ENCODE measurements around the gene CCNI2.

CCNI2 gene

GRCh38 chr5:132780577-132780976 lies 33.4 kb downstream of the CCNI2 start:
- no peak for TF ChIP-seq CTCF (IDR thresholded peaks at IDR 0.05; ENCODE audit: insufficient read depth, low read depth, low read length, missing control alignments)
- DNase-seq (ENCODE audit: low read depth), result no peak
- no peak overlapping the region for H3K4me3 ChIP-seq (ENCODE audit: low read depth, low read length)

- H3K4me3 ChIP-seq (ENCODE audit: low read depth, low read length), result no peak overlapping the region
- no peak for TF ChIP-seq CTCF (IDR thresholded peaks at IDR 0.05; ENCODE audit: insufficient read depth, low read depth, low read length, missing control alignments)
- no peak for DNase-seq (ENCODE audit: low read depth)
Measured at GRCh38 chr5:132781029-132781428, 33.8 kb downstream of the CCNI2 start.

GRCh38 chr5:132782101-132782500 lies 34.9 kb downstream of the CCNI2 start:
- no peak for TF ChIP-seq CTCF (IDR thresholded peaks at IDR 0.05; ENCODE audit: insufficient read depth, low read depth, low read length, missing control alignments)
- H3K4me3 ChIP-seq (ENCODE audit: low read depth, low read length), result no peak overlapping the region
- no peak for DNase-seq (ENCODE audit: low read depth)

- TF ChIP-seq CTCF (IDR thresholded peaks at IDR 0.05; ENCODE audit: insufficient read depth, low read depth, low read length, missing control alignments), result no peak
- H3K4me3 ChIP-seq (ENCODE audit: low read depth, low read length), result no peak overlapping the region
- DNase-seq (ENCODE audit: low read depth), result peak; percentile 22
Measured at GRCh38 chr5:132785365-132785764, 38.1 kb downstream of the CCNI2 start.

GRCh38 chr5:132785864-132786263 lies 38.6 kb downstream of the CCNI2 start:
- no peak for TF ChIP-seq CTCF (IDR thresholded peaks at IDR 0.05; ENCODE audit: insufficient read depth, low read depth, low read length, missing control alignments)
- no peak for DNase-seq (ENCODE audit: low read depth)

GRCh38 chr5:132787076-132787475 lies 39.9 kb downstream of the CCNI2 start:
- no peak for TF ChIP-seq CTCF (IDR thresholded peaks at IDR 0.05; ENCODE audit: insufficient read depth, low read depth, low read length, missing control alignments)
- DNase-seq (ENCODE audit: low read depth), result no peak

More at GRCh38 chr5:132785864-132786263, 38.6 kb downstream of the CCNI2 start:
- H3K4me3 ChIP-seq (ENCODE audit: low read depth, low read length), result no peak overlapping the region

GRCh38 chr5:132788508-132788907 lies 41.3 kb downstream of the CCNI2 start:
- no peak overlapping the region for H3K4me3 ChIP-seq (ENCODE audit: low read depth, low read length)
- no peak for TF ChIP-seq CTCF (IDR thresholded peaks at IDR 0.05; ENCODE audit: insufficient read depth, low read depth, low read length, missing control alignments)
- no peak for DNase-seq (ENCODE audit: low read depth)

More at GRCh38 chr5:132787076-132787475, 39.9 kb downstream of the CCNI2 start:
- H3K4me3 ChIP-seq (ENCODE audit: low read depth, low read length), result no peak overlapping the region
